C4-2B (cell line): ENCODE measurements around the gene SEC31B.

Experiments used
- CTCF ChIP-seq: fragments of 450-650 bp; conservative IDR thresholded peaks from 2 replicates; pipeline ENCODE4 v1.5.1; 2017; ENCODE audit warnings: mild to moderate bottlenecking
- ZFX ChIP-seq: fragments of 450-650 bp; IDR thresholded peaks from 2 replicates; pipeline ENCODE4 v1.6.1; 2017

- TF ChIP-seq CTCF (no peak), ZFX (no peak)
Measured at GRCh38 chr10:100528123-100528886, 8.6 kb upstream of the SEC31B start.
